Measurements from ENCODE around the gene CAMK2N2. TPM values are rescaled to one million over a fixed set of nuclear protein-coding genes. Genes with fewer than 3 reads are reported as not detected.

The CAMK2N2 gene
- total RNA-seq, 1 donor from 2014 or later, result 14.8 TPM

- H3K4me1 Mint-ChIP-seq (ENCODE audit: low read depth, unreplicated experiment), result peaks cover 6% of the 10 kb centered on the region
- H3K9me3 Mint-ChIP-seq (ENCODE audit: unreplicated experiment), result peaks cover 18% of the 10 kb centered on the region
- no peak overlapping the region for H3K4me3 Mint-ChIP-seq (ENCODE audit: unreplicated experiment)
- no peak for DNase-seq
- no peak overlapping the region for H3K27ac Mint-ChIP-seq (ENCODE audit: unreplicated experiment)
- no peak for TF ChIP-seq CTCF (IDR thresholded peaks at IDR 0.05; ENCODE audit: partially characterized antibody, unreplicated experiment)
- peaks cover 5% of the 10 kb centered on the region for H3K36me3 Mint-ChIP-seq (ENCODE audit: unreplicated experiment)
- H3K27me3 Mint-ChIP-seq (ENCODE audit: unreplicated experiment), result peaks cover 27% of the 10 kb centered on the region
These were observed 4.1 kb downstream of the CAMK2N2 start for GRCh38 chr3:184257083-184257915.

GRCh38 chr3:184255291-184256039 is 5.9 kb downstream of the CAMK2N2 start:
- DNase-seq, result no peak
- Mint-ChIP-seq H3K27me3 (ENCODE audit: unreplicated experiment) (peaks cover 19% of the 10 kb centered on the region), H3K4me1 (ENCODE audit: low read depth, unreplicated experiment) (peaks cover 4% of the 10 kb centered on the region), H3K4me3 (ENCODE audit: unreplicated experiment) (no peak overlapping the region), H3K36me3 (ENCODE audit: unreplicated experiment) (peaks cover 5% of the 10 kb centered on the region), H3K27ac (ENCODE audit: unreplicated experiment) (no peak overlapping the region), H3K9me3 (ENCODE audit: unreplicated experiment) (peaks cover 12% of the 10 kb centered on the region)
- no peak for TF ChIP-seq CTCF (IDR thresholded peaks at IDR 0.05; ENCODE audit: partially characterized antibody, unreplicated experiment)

- TF ChIP-seq CTCF (IDR thresholded peaks at IDR 0.05; ENCODE audit: partially characterized antibody, unreplicated experiment), result peak; percentile 90
- peak overlapping the region; percentile 94 for H3K4me3 Mint-ChIP-seq (ENCODE audit: unreplicated experiment)
These were observed 11.1 kb downstream of the CAMK2N2 start for GRCh38 chr3:184250167-184250828.

GRCh38 chr3:184249412-184250166 is 11.8 kb downstream of the CAMK2N2 start, which contains the start of gene EEF1AKMT4:
Gene EEF1AKMT4 (plus strand): TSS chr3:184249672. CDS start chr3:184249695, 23 bp downstream.
- Mint-ChIP-seq H3K27ac (ENCODE audit: unreplicated experiment) (peak within 1 kb of the TSS; percentile 98), H3K36me3 (ENCODE audit: unreplicated experiment) (peaks cover 4% of the 10 kb centered on the region), H3K4me3 (ENCODE audit: unreplicated experiment) (peak within 1 kb of the TSS; percentile 94), H3K27me3 (ENCODE audit: unreplicated experiment) (peaks cover 6% of the 10 kb centered on the region), H3K4me1 (ENCODE audit: low read depth, unreplicated experiment) (peaks cover 2% of the 10 kb centered on the region), H3K9me3 (ENCODE audit: unreplicated experiment) (peaks cover 8% of the 10 kb centered on the region)
- DNase-seq, result peak; percentile 96
- TF ChIP-seq CTCF (IDR thresholded peaks at IDR 0.05; ENCODE audit: partially characterized antibody, unreplicated experiment), result no peak

More at GRCh38 chr3:184250167-184250828, 11.1 kb downstream of the CAMK2N2 start:
- Mint-ChIP-seq H3K4me1 (ENCODE audit: low read depth, unreplicated experiment) (peaks cover 2% of the 10 kb centered on the region), H3K9me3 (ENCODE audit: unreplicated experiment) (peaks cover 8% of the 10 kb centered on the region), H3K27ac (ENCODE audit: unreplicated experiment) (no peak overlapping the region), H3K27me3 (ENCODE audit: unreplicated experiment) (peaks cover 6% of the 10 kb centered on the region), H3K36me3 (ENCODE audit: unreplicated experiment) (no peaks in the 10 kb centered on the region)
- peak; percentile 87 for DNase-seq

All from glutamatergic neuron (in vitro differentiated cells).